Neural cell (in vitro differentiated cells): ENCODE results near the gene SETD2. TPM values are rescaled to one million over a fixed set of nuclear protein-coding genes. Genes with fewer than 3 reads are reported as not detected.
"Not testable (repeated sequence)": the region's sequence is repeated elsewhere in the genome, so short reads cannot be mapped to it uniquely, and the experiment has no call there.

Source experiments
- H2AFZ ChIP-seq: fragments of 200-600, 300-800 bp; sonication (generic), shearing (Covaris generic); 2 replicates; pipeline ENCODE4 v1.6.0; 2014; ENCODE audit warnings: low read depth, mild to moderate bottlenecking, antibody characterized with exemption, low read length, moderate library complexity
- H3F3A ChIP-seq: fragments of 200-600 bp; shearing (Covaris generic); 2 replicates; pipeline ENCODE4 v1.6.1; 2016; ENCODE audit warnings: mild to moderate bottlenecking, moderate library complexity, mixed read lengths, antibody characterized with exemption, low read length; ENCODE audit not compliant: insufficient read depth, poor library complexity, severe bottlenecking
- H3K27ac ChIP-seq: fragments of 200-600, 300-800 bp; sonication (generic), shearing (Covaris generic); 2 replicates; pipeline ENCODE4 v1.5.1; 2014; ENCODE audit warnings: mild to moderate bottlenecking, low read length, moderate library complexity
- H3K27me3 ChIP-seq: fragments of 300-800, 200-600 bp; sonication (generic), shearing (Covaris generic); 2 replicates; pipeline ENCODE4 v1.6.0; 2014; ENCODE audit warnings: mild to moderate bottlenecking, low read depth, low read length, moderate library complexity; ENCODE audit not compliant: insufficient read depth
- H3K36me3 ChIP-seq: fragments of 300-800, 200-600 bp; sonication (generic), shearing (Covaris generic); 2 replicates; pipeline ENCODE4 v1.5.1; 2014; ENCODE audit warnings: mild to moderate bottlenecking, antibody characterized with exemption, low read length, moderate library complexity; ENCODE audit not compliant: insufficient read depth
- H3K4me2 ChIP-seq: fragments of 300-800, 200-600 bp; sonication (generic), shearing (Covaris generic); 2 replicates; pipeline ENCODE4 v1.6.0; 2014; ENCODE audit warnings: mild to moderate bottlenecking, low read length
- H3K4me3 ChIP-seq: fragments of 300-800, 200-600 bp; sonication (generic), shearing (Covaris generic); 2 replicates; pipeline ENCODE4 v1.5.1; 2014; ENCODE audit warnings: mild to moderate bottlenecking, low read length, moderate library complexity
- H3K79me2 ChIP-seq: fragments of 200-600 bp; shearing (Covaris generic); replicated peaks from 2 replicates; pipeline ENCODE4 v1.6.0; 2014; ENCODE audit warnings: mild to moderate bottlenecking, low read length, moderate library complexity; ENCODE audit not compliant: insufficient read depth
- H3K9ac ChIP-seq: fragments of 300-800, 200-600 bp; sonication (generic), shearing (Covaris generic); 2 replicates; pipeline ENCODE4 v1.6.1; 2016; ENCODE audit warnings: mild to moderate bottlenecking, low read length, mixed read lengths
- H3K9me2 ChIP-seq: fragments of 200-600 bp; shearing (Covaris generic); 2 replicates; pipeline ENCODE4 v1.6.1; 2016; ENCODE audit warnings: mild to moderate bottlenecking, low read length, mixed read lengths; ENCODE audit not compliant: insufficient read depth
- H3K9me3 ChIP-seq: fragments of 200-600, 300-800 bp; sonication (generic), shearing (Covaris generic); 2 replicates; pipeline ENCODE4 v1.6.1; 2016; ENCODE audit warnings: mild to moderate bottlenecking, mixed run types, low read length, moderate library complexity, mixed read lengths
- H4K20me1 ChIP-seq: fragments of 200-600 bp; shearing (Covaris generic); 2 replicates; pipeline ENCODE4 v1.6.1; 2016; ENCODE audit warnings: mild to moderate bottlenecking, mixed run types; ENCODE audit not compliant: insufficient read depth
- EP300 ChIP-seq: fragments of 450-650 bp; conservative IDR thresholded peaks from 2 replicates; pipeline ENCODE4 v1.6.1; 2014; ENCODE audit warnings: antibody characterized with exemption, mild to moderate bottlenecking, moderate library complexity; ENCODE audit not compliant: poor library complexity, severe bottlenecking
- EZH2 ChIP-seq: fragments of 200-600, 300-800 bp; shearing (Covaris generic), sonication (generic); IDR thresholded peaks from 2 replicates; pipeline ENCODE4 v1.6.1; 2014; ENCODE audit warnings: antibody characterized with exemption, low read length, borderline replicate concordance, mild to moderate bottlenecking; ENCODE audit not compliant: insufficient read depth, poor library complexity, severe bottlenecking
- MXI1 ChIP-seq: fragments of 450-650 bp; conservative IDR thresholded peaks from 2 replicates; pipeline ENCODE4 v1.6.1; 2014; ENCODE audit warnings: antibody characterized with exemption, mild to moderate bottlenecking; ENCODE audit not compliant: poor library complexity, severe bottlenecking
- POLR2AphosphoS5 ChIP-seq: IDR thresholded peaks from 2 replicates; pipeline ENCODE4 v1.6.1; 2012
- RAD21 ChIP-seq: fragments of 450-650 bp; conservative IDR thresholded peaks from 2 replicates; pipeline ENCODE4 v1.6.1; 2014; ENCODE audit warnings: antibody characterized with exemption, mild to moderate bottlenecking, moderate library complexity
- REST ChIP-seq: IDR thresholded peaks from 2 replicates; pipeline ENCODE4 v1.6.1; 2012; ENCODE audit warnings: borderline replicate concordance
- SMC3 ChIP-seq: fragments of 450-650 bp; conservative IDR thresholded peaks from 2 replicates; pipeline ENCODE4 v1.6.1; 2014; ENCODE audit warnings: antibody characterized with exemption, mild to moderate bottlenecking, moderate library complexity; ENCODE audit not compliant: poor library complexity
- polyA plus RNA-seq: library from polyadenylated mRNA; depleted of rRNA; stranded (reverse); fragments of >200 nt; gene quantifications from 2 replicates; pipeline ENCODE4 v1.2.3, GENCODE V29; 2014
- TF ChIP-seq, protein P1 (sequence below): fragments of 450-650 bp; IDR thresholded peaks from 2 replicates; pipeline ENCODE4 v1.5.1; 2014; ENCODE audit warnings: antibody characterized with exemption, mild to moderate bottlenecking, moderate library complexity; ENCODE audit not compliant: poor library complexity, severe bottlenecking

Gene SETD2
- polyA plus RNA-seq, 1 donor from 2014 or later: 18.4 TPM

GRCh38 chr3:47117807-47118364 lies 46.0 kb downstream of the SETD2 start:
- TF ChIP-seq, protein P1, sequence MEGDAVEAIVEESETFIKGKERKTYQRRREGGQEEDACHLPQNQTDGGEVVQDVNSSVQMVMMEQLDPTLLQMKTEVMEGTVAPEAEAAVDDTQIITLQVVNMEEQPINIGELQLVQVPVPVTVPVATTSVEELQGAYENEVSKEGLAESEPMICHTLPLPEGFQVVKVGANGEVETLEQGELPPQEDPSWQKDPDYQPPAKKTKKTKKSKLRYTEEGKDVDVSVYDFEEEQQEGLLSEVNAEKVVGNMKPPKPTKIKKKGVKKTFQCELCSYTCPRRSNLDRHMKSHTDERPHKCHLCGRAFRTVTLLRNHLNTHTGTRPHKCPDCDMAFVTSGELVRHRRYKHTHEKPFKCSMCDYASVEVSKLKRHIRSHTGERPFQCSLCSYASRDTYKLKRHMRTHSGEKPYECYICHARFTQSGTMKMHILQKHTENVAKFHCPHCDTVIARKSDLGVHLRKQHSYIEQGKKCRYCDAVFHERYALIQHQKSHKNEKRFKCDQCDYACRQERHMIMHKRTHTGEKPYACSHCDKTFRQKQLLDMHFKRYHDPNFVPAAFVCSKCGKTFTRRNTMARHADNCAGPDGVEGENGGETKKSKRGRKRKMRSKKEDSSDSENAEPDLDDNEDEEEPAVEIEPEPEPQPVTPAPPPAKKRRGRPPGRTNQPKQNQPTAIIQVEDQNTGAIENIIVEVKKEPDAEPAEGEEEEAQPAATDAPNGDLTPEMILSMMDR: no peak
- no peak for TF ChIP-seq POLR2AphosphoS5
- Histone ChIP-seq H3K9me2 (no peaks in the 10 kb centered on the region), H3K9ac (no peak overlapping the region), H3K4me3 (no peak overlapping the region), H2AFZ (no peak overlapping the region), H3F3A (no peaks in the 10 kb centered on the region), H3K79me2 (peaks cover 2% of the 10 kb centered on the region), H3K9me3 (no peaks in the 10 kb centered on the region), H3K36me3 (peaks cover 16% of the 10 kb centered on the region), H3K27ac (no peak overlapping the region), H3K27me3 (no peaks in the 10 kb centered on the region), H3K4me2 (no peak overlapping the region), H4K20me1 (no peaks in the 10 kb centered on the region)

- H2AFZ ChIP-seq, H4K20me1 ChIP-seq, H3F3A ChIP-seq, H3K9me2 ChIP-seq, H3K27ac ChIP-seq, H3K9me3 ChIP-seq, H3K9ac ChIP-seq, H3K79me2 ChIP-seq, H3K4me3 ChIP-seq, H3K36me3 ChIP-seq, H3K4me2 ChIP-seq, H3K27me3 ChIP-seq: not testable (repeated sequence)
Observed at GRCh38 chr3:47115524-47115923, 48.4 kb downstream of the SETD2 start.

- Histone ChIP-seq H3K36me3 (no peaks in the 10 kb centered on the region), H3K9me2 (no peaks in the 10 kb centered on the region), H3K9me3 (no peaks in the 10 kb centered on the region), H4K20me1 (no peaks in the 10 kb centered on the region), H3K4me2 (no peak overlapping the region), H3K27me3 (no peaks in the 10 kb centered on the region), H3K27ac (no peak overlapping the region), H2AFZ (no peak overlapping the region), H3K9ac (no peak overlapping the region), H3K4me3 (no peak overlapping the region), H3K79me2 (no peaks in the 10 kb centered on the region), H3F3A (no peaks in the 10 kb centered on the region)
- TF ChIP-seq, protein P1: no peak
- TF ChIP-seq SMC3: no peak
- TF ChIP-seq EP300: no peak
- TF ChIP-seq RAD21: no peak
- no peak for TF ChIP-seq REST
- TF ChIP-seq POLR2AphosphoS5: no peak
- no peak for TF ChIP-seq EZH2
- no peak for TF ChIP-seq MXI1
Observed at GRCh38 chr3:47113669-47114365, 50.1 kb downstream of the SETD2 start.
